ENCODE data around the gene AMDHD2. TPM values are rescaled to one million over a fixed set of nuclear protein-coding genes. Genes with fewer than 3 reads are reported as not detected.

AMDHD2 gene
- total RNA-seq, 1 donor, result 94.8 TPM

GRCh38 chr16:2471653-2472487 lies 48.3 kb upstream of the AMDHD2 start:
- peaks cover 11% of the 10 kb centered on the region for H4K20me1 ChIP-seq (ENCODE audit: insufficient read depth, low read length)
- peak overlapping the region; percentile 50 for H3K4me3 ChIP-seq (ENCODE audit: insufficient read depth, low read length)
- peaks cover 15% of the 10 kb centered on the region for H3K79me2 ChIP-seq (ENCODE audit: insufficient read depth, low read length)
- TF ChIP-seq CTCF (IDR thresholded peaks at IDR 0.05; ENCODE audit: extremely low read depth, low read depth, low read length), result no peak
- peaks cover 17% of the 10 kb centered on the region for H3K4me1 ChIP-seq (ENCODE audit: insufficient read depth, low read length)
- no peaks in the 10 kb centered on the region for H3K36me3 ChIP-seq (ENCODE audit: insufficient read depth, low read length)
- H3K27me3 ChIP-seq (ENCODE audit: insufficient read depth, low read length), result no peaks in the 10 kb centered on the region
- no peaks in the 10 kb centered on the region for H3K9me3 ChIP-seq (ENCODE audit: low read depth, low read length)
- H3K27ac ChIP-seq (ENCODE audit: low read depth, low read length), result no peak overlapping the region
- peak overlapping the region; percentile 58 for H3K4me2 ChIP-seq (ENCODE audit: insufficient read depth, low read length)
- DNase-seq (ENCODE audit: insufficient read length, low spot score, missing footprints), result no peak
- no peak overlapping the region for H2AFZ ChIP-seq (ENCODE audit: low read length)

GRCh38 chr16:2472488-2472864 lies 47.7 kb upstream of the AMDHD2 start:
- H3K27me3 ChIP-seq (ENCODE audit: insufficient read depth, low read length), result no peaks in the 10 kb centered on the region
- H3K9me3 ChIP-seq (ENCODE audit: low read depth, low read length), result no peaks in the 10 kb centered on the region
- H3K4me1 ChIP-seq (ENCODE audit: insufficient read depth, low read length), result peaks cover 13% of the 10 kb centered on the region
- peaks cover 11% of the 10 kb centered on the region for H4K20me1 ChIP-seq (ENCODE audit: insufficient read depth, low read length)
- H2AFZ ChIP-seq (ENCODE audit: low read length), result no peak overlapping the region
- no peak for DNase-seq (ENCODE audit: insufficient read length, low spot score, missing footprints)
- peaks cover 16% of the 10 kb centered on the region for H3K79me2 ChIP-seq (ENCODE audit: insufficient read depth, low read length)
- H3K4me2 ChIP-seq (ENCODE audit: insufficient read depth, low read length), result no peak overlapping the region
- H3K36me3 ChIP-seq (ENCODE audit: insufficient read depth, low read length), result no peaks in the 10 kb centered on the region
- no peak for TF ChIP-seq CTCF (IDR thresholded peaks at IDR 0.05; ENCODE audit: extremely low read depth, low read depth, low read length)
- no peak overlapping the region for H3K4me3 ChIP-seq (ENCODE audit: insufficient read depth, low read length)
- no peak overlapping the region for H3K27ac ChIP-seq (ENCODE audit: low read depth, low read length)

- Histone ChIP-seq H3K79me2 (ENCODE audit: insufficient read depth, low read length) (peaks cover 21% of the 10 kb centered on the region), H3K4me2 (ENCODE audit: insufficient read depth, low read length) (no peak overlapping the region), H3K4me3 (ENCODE audit: insufficient read depth, low read length) (no peak overlapping the region), H3K27me3 (ENCODE audit: insufficient read depth, low read length) (no peaks in the 10 kb centered on the region), H2AFZ (ENCODE audit: low read length) (no peak overlapping the region), H3K36me3 (ENCODE audit: insufficient read depth, low read length) (no peaks in the 10 kb centered on the region), H3K4me1 (ENCODE audit: insufficient read depth, low read length) (peaks cover 13% of the 10 kb centered on the region), H4K20me1 (ENCODE audit: insufficient read depth, low read length) (peaks cover 11% of the 10 kb centered on the region), H3K27ac (ENCODE audit: low read depth, low read length) (no peak overlapping the region), H3K9me3 (ENCODE audit: low read depth, low read length) (no peaks in the 10 kb centered on the region)
- no peak for TF ChIP-seq CTCF (IDR thresholded peaks at IDR 0.05; ENCODE audit: extremely low read depth, low read depth, low read length)
- no peak for DNase-seq (ENCODE audit: insufficient read length, low spot score, missing footprints)
Measured at GRCh38 chr16:2472885-2473445, 47.2 kb upstream of the AMDHD2 start.

GRCh38 chr16:2473446-2473926 lies 46.7 kb upstream of the AMDHD2 start:
- H3K36me3 ChIP-seq (ENCODE audit: insufficient read depth, low read length), result no peaks in the 10 kb centered on the region
- no peak overlapping the region for H3K27ac ChIP-seq (ENCODE audit: low read depth, low read length)
- no peak for DNase-seq (ENCODE audit: insufficient read length, low spot score, missing footprints)
- H3K4me1 ChIP-seq (ENCODE audit: insufficient read depth, low read length), result peaks cover 10% of the 10 kb centered on the region
- H3K9me3 ChIP-seq (ENCODE audit: low read depth, low read length), result no peaks in the 10 kb centered on the region
- TF ChIP-seq CTCF (IDR thresholded peaks at IDR 0.05; ENCODE audit: extremely low read depth, low read depth, low read length), result no peak
- H2AFZ ChIP-seq (ENCODE audit: low read length), result no peak overlapping the region
- peaks cover 26% of the 10 kb centered on the region for H3K79me2 ChIP-seq (ENCODE audit: insufficient read depth, low read length)
- peaks cover 16% of the 10 kb centered on the region for H4K20me1 ChIP-seq (ENCODE audit: insufficient read depth, low read length)
- peak overlapping the region; percentile 88 for H3K4me2 ChIP-seq (ENCODE audit: insufficient read depth, low read length)
- H3K4me3 ChIP-seq (ENCODE audit: insufficient read depth, low read length), result peak overlapping the region; percentile 50
- H3K27me3 ChIP-seq (ENCODE audit: insufficient read depth, low read length), result no peaks in the 10 kb centered on the region

All from osteoblast (primary cell).